DND-41 (cell line): ENCODE measurements around the gene AFF1.

Experiments used
- ATAC-seq: fragments of 200-7000 bp; cut with Tn5 transposase; 3 replicates; pipeline ENCODE4 v1.9.1; 2021; ENCODE audit warnings: low read depth; ENCODE audit not compliant: insufficient read depth
- DNase-seq: peaks from one replicate; pipeline ENCODE4 v3.0.0-alpha.2; 2020
- H2AFZ ChIP-seq: 2 replicates; pipeline ENCODE4 v1.6.0; 2012; ENCODE audit warnings: low read depth, low read length
- H3K27ac ChIP-seq: 2 replicates; pipeline ENCODE4 v1.5.1; 2012; ENCODE audit warnings: low read length, inconsistent platforms
- H3K27me3 ChIP-seq: fragments of 200-600 bp; sonication (generic); 2 replicates; pipeline ENCODE4 v1.6.0; 2012; ENCODE audit warnings: low read length, mild to moderate bottlenecking, inconsistent platforms; ENCODE audit not compliant: insufficient read depth, poor library complexity
- H3K36me3 ChIP-seq: 2 replicates; pipeline ENCODE4 v1.5.1; 2012; ENCODE audit warnings: low read length, inconsistent platforms; ENCODE audit not compliant: insufficient read depth
- H3K4me1 ChIP-seq: 2 replicates; pipeline ENCODE4 v1.5.1; 2012; ENCODE audit warnings: mild to moderate bottlenecking, low read length; ENCODE audit not compliant: insufficient read depth
- H3K4me2 ChIP-seq: 2 replicates; pipeline ENCODE4 v1.6.0; 2012; ENCODE audit warnings: mild to moderate bottlenecking, moderate library complexity, low read length, inconsistent platforms; ENCODE audit not compliant: insufficient read depth
- H3K4me3 ChIP-seq, 2 experiments: fragments of 200-600 bp in 1 of 2; shearing (Covaris generic) in 1 of 2; 2 replicates each; pipeline ENCODE4 v1.5.1; 2012 to 2016; ENCODE audit warnings: inconsistent platforms in 2 of 2, low read length in 2 of 2, mild to moderate bottlenecking in 2 of 2, low read depth in 1 of 2, moderate library complexity in 1 of 2
- H3K79me2 ChIP-seq: 2 replicates; pipeline ENCODE4 v1.6.0; 2012; ENCODE audit warnings: low read length, inconsistent platforms; ENCODE audit not compliant: insufficient read depth
- H3K9ac ChIP-seq: 2 replicates; pipeline ENCODE4 v1.6.0; 2012; ENCODE audit warnings: low read depth, mild to moderate bottlenecking, inconsistent platforms, low read length, moderate library complexity
- H3K9me3 ChIP-seq: 2 replicates; pipeline ENCODE4 v1.5.1; 2012; ENCODE audit warnings: low read length, moderate library complexity, mild to moderate bottlenecking, inconsistent platforms; ENCODE audit not compliant: insufficient read depth, severe bottlenecking
- H4K20me1 ChIP-seq: 2 replicates; pipeline ENCODE4 v1.6.0; 2012; ENCODE audit warnings: low read length; ENCODE audit not compliant: insufficient read depth
- CTCF ChIP-seq: IDR thresholded peaks from 2 replicates; pipeline ENCODE4 v1.5.1; 2012; ENCODE audit warnings: borderline replicate concordance, low read length, moderate library complexity, mild to moderate bottlenecking; ENCODE audit not compliant: poor library complexity, severe bottlenecking; ENCODE audit errors: extremely low read depth
- EZH2 ChIP-seq: IDR thresholded peaks from 3 replicates; pipeline ENCODE4 v1.6.1; 2012; ENCODE audit warnings: borderline replicate concordance, low read depth, mild to moderate bottlenecking, moderate library complexity, low read length, inconsistent platforms; ENCODE audit not compliant: severe bottlenecking

AFF1 gene

GRCh38 chr4:87108142-87108546, 173.3 kb downstream of the AFF1 start:
- no peak overlapping the region for H3K27ac ChIP-seq
- ATAC-seq (no peak), DNase-seq (no peak)
- no peak overlapping the region for H3K4me2 ChIP-seq
- no peaks in the 10 kb centered on the region for H3K27me3 ChIP-seq
- H3K79me2 ChIP-seq: peaks cover 10% of the 10 kb centered on the region; the same call in 1 of the 2 replicates
- TF ChIP-seq EZH2 (no peak), CTCF (no peak)
- peaks cover 10% of the 10 kb centered on the region for H3K4me1 ChIP-seq
- H3K4me3 ChIP-seq: no peak overlapping the region
- H2AFZ ChIP-seq: no peak overlapping the region
- H3K36me3 ChIP-seq: peaks cover 53% of the 10 kb centered on the region
- no peak overlapping the region for H3K9ac ChIP-seq
- no peaks in the 10 kb centered on the region for H3K9me3 ChIP-seq
- peaks cover 8% of the 10 kb centered on the region; the same call in 1 of the 2 replicates for H4K20me1 ChIP-seq

DNA sequence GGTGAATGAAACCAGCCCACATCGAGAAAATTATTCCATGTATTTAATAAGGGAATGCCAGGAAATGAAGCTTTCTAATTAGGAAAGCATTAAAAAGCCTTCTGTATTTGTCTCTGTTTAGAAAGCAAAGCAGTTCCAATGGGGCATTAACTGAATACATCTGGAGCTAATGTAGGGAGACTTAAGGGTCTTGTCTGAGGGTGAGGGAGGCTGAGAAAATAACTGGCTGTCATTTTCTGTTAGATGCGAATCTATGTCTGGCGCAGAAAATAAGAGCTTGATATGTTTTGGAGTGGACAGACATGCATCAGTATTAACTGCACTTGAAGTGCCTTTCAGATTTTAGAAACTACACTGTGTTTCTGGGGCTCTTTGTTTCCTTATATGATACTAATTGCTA, 174.3 kb downstream of the AFF1 start:
- H3K9me3 ChIP-seq: no peaks in the 10 kb centered on the region
- DNase-seq (no peak), ATAC-seq (no peak)
- H3K27me3 ChIP-seq: no peaks in the 10 kb centered on the region
- no peaks in the 10 kb centered on the region; the same call in 1 of the 2 replicates for H3K4me1 ChIP-seq
- H3K27ac ChIP-seq: no peak overlapping the region
- no peak overlapping the region for H3K4me3 ChIP-seq
- peaks cover 63% of the 10 kb centered on the region for H3K36me3 ChIP-seq
- TF ChIP-seq CTCF: no peak
- TF ChIP-seq EZH2: no peak
- no peak overlapping the region for H3K9ac ChIP-seq
- peaks cover 3% of the 10 kb centered on the region; the same call in 1 of the 2 replicates for H4K20me1 ChIP-seq
- H3K4me2 ChIP-seq: no peak overlapping the region
- peaks cover 7% of the 10 kb centered on the region; the same call in 1 of the 2 replicates for H3K79me2 ChIP-seq
- H2AFZ ChIP-seq: no peak overlapping the region

GRCh38 chr4:87109945-87110344, 175.1 kb downstream of the AFF1 start:
- Histone ChIP-seq H3K27me3 (no peaks in the 10 kb centered on the region), H3K9ac (no peak overlapping the region), H3K4me2 (no peak overlapping the region), H3K36me3 (peaks cover 71% of the 10 kb centered on the region), H3K9me3 (no peaks in the 10 kb centered on the region), H3K4me3 (no peak overlapping the region), H3K27ac (no peak overlapping the region), H4K20me1 (0 out of 2 replicates have a peak, but pooled peaks cover 2% of the 10 kb centered on the region), H3K4me1 (no peaks in the 10 kb centered on the region), H2AFZ (no peak overlapping the region), H3K79me2 (peaks cover 6% of the 10 kb centered on the region; the same call in 1 of the 2 replicates)
- no peak for TF ChIP-seq CTCF
- no peak for TF ChIP-seq EZH2
- no peak for DNase-seq
- no peak for ATAC-seq

DNA sequence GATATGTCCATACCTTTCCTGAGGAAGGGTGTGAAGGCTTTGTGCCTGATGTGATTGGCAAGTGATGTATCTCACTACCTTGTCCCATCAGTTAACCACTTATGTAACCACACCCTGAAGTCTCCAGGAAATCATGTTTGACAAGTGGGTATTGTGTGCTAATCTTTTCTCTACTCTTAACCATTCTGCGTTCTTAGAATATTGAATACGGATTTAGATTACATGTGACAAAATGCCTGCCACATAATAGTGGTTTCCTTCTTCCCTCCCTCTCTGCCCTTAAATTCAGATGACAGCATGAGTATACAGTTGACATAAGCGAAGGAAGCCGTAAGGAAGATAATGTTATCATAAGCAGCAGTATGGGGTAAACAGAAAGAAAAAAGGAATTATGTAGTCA, 177.3 kb downstream of the AFF1 start:
- DNase-seq: no peak
- no peak for ATAC-seq
- Histone ChIP-seq H4K20me1 (peaks cover 8% of the 10 kb centered on the region; the same call in 1 of the 2 replicates), H3K9me3 (no peaks in the 10 kb centered on the region), H3K4me3 (no peak overlapping the region), H3K36me3 (peaks cover 79% of the 10 kb centered on the region), H3K9ac (no peak overlapping the region), H2AFZ (no peak overlapping the region), H3K27ac (no peak overlapping the region), H3K4me2 (no peak overlapping the region), H3K79me2 (peaks cover 13% of the 10 kb centered on the region), H3K4me1 (no peaks in the 10 kb centered on the region), H3K27me3 (no peaks in the 10 kb centered on the region)
- no peak for TF ChIP-seq EZH2
- no peak for TF ChIP-seq CTCF
